Eye (tissue), 1 donor: ENCODE data around the gene AGXT.

Experiments
- DNase-seq: peaks from one replicate; pipeline ENCODE4 v3.0.0-alpha.2; 2015

The AGXT gene

GRCh38 chr2:240886678-240887609 lies 18.3 kb downstream of the AGXT start:
- DNase-seq, result no peak

DNA sequence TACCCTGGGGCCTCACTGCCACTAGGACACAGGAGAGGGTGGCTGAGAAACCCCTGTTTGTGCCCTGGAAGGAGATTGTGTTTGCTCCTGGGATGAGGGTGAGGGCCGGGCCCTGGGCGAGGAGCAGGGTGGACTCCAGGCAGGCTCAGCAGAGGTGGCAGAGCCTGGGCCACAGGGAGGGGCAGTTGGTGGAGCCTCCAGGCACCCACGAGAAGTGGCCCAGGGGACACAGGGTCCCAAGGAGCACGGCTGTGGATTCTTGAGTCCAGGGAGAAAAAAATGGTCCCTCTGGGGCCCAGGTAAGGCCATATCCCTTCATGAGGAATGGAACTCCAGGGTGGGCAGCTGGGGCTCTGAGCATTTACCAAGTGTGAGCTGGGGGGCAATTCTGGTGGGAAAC lies 19.0 kb downstream of the AGXT start:
- no peak for DNase-seq

DNA sequence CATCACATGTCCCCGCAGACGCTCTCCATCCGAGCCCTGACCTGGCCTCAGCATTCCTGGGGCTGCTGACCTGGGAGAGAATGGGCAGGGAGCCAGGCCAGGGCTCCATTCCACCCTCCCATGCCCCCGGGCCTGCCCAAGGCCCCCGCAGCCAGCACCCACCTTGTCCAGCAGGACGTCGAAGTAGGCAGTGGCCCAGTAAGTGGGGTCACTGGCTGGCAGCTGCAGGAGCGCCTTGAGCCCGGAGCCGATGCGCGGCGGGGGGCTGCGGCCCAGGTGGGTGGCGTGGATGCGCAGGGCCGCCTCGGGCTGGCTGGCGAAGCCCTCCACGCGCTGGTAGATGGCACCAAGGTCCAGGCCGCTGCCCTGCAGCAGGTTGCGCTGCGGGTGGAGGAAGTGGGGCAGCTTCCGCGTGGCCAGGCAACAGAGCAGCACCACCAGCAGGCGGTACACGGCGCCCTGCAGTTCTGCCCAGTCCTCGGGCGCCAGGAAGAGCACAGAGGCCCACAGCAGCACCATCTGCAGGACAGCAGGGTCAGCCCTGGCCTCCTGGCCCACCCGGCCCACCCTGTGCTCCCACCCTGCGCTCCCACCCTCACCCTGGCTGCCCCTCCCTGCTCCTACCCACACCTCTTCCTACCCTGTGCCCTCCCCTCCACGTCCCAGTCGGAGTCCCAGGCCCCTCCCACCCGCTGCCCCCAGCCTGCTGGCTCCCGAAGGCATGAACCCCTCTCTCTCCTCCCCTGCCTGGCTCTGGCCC lies 19.7 kb downstream of the AGXT start:
- no peak for DNase-seq

- no peak for DNase-seq
Observed at GRCh38 chr2:240888890-240889573, 20.4 kb downstream of the AGXT start.

DNA sequence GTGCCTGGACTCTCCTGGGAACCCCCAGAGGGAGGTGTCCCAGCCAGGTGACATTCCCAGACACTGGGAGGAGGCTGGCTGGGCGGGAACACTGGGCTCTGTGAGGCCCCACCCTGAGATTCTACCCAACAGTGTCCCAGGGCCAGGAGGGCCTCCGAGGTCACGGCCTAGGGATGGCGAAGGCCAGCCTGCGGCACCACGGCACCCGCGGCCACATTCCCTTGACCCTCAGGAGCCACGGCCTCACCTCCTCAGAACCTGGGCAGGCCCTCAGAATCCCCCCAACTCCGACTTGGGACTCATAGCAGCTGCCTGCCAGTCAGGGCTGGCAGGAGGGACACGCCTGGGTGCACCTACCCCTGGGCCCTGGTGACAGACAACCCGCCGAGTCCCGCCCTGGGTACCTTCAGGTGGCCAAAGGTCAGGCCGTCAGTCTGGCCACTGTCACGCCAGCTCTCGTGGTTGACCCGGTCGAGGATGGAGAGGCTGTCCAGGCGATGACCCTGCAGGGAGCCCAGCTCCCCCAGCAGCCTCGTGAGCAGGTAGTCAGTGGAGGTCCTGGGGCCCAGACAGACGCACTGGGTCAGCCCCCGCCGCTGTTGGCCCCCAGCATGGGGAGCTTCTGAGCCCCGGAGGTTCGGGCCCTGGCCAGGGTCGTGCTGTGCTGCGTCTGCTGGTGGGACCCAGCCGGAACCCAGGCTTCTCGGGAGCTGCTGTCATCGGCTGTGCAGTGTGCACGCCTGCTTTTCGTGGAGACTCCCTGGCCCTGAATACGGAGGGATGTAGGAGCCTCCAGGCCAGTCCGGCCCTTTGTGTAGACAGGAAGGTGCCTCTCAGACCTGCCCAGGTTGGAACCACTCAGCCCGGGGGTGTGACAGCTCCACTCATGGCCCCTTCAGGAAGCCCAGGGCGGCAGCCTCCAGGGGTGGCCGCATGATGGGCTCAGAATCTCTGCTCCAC lies 21.3 kb downstream of the AGXT start:
- DNase-seq, result no peak

- no peak for DNase-seq
Observed at GRCh38 chr2:240890691-240891090, 22.1 kb downstream of the AGXT start.

- DNase-seq, result no peak
Observed at GRCh38 chr2:240891492-240892340, 23.1 kb downstream of the AGXT start.

GRCh38 chr2:240892356-240892755 lies 23.7 kb downstream of the AGXT start:
- no peak for DNase-seq

DNA sequence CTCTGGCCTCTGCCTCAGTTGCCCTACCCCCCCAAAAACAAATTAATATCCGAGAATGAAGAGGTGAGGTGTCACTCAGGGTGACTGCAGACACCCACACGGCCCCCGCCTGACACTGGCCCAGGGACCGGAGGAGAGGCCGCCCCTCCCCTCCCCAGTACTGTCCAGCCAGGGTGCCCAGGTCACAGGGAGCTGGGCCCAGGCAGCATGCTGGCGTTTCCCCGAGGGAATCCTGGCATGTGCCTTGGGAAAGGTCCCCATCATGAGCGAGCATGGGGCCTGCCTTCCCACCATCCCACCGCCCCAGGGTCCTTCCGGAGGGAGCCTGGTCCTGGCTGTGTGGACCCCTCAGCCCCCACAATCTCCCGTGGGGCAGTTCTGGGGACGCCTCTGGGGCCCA lies 24.3 kb downstream of the AGXT start:
- DNase-seq, result no peak

GRCh38 chr2:240893363-240893844 lies 24.8 kb downstream of the AGXT start:
- peak; percentile 46 for DNase-seq

DNA sequence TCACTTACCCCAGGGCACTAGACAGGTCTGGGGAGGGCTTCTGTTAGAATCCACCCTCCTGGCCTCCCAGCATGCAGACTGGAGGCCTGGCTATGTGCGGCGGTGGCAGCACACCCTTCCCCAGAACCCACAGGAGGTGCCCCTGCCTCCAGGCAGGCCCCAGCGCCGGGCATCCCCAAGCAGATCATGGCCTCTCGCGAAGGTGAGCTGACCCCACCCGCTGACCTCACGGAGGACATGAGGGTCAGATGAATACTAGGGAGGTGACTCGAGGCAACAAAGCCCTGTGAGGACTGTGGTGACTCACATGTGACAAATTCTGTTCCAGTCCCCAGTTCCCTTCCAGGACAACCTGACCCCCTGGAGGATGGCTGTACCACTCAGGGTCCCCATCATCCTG lies 25.4 kb downstream of the AGXT start:
- no peak for DNase-seq

DNA sequence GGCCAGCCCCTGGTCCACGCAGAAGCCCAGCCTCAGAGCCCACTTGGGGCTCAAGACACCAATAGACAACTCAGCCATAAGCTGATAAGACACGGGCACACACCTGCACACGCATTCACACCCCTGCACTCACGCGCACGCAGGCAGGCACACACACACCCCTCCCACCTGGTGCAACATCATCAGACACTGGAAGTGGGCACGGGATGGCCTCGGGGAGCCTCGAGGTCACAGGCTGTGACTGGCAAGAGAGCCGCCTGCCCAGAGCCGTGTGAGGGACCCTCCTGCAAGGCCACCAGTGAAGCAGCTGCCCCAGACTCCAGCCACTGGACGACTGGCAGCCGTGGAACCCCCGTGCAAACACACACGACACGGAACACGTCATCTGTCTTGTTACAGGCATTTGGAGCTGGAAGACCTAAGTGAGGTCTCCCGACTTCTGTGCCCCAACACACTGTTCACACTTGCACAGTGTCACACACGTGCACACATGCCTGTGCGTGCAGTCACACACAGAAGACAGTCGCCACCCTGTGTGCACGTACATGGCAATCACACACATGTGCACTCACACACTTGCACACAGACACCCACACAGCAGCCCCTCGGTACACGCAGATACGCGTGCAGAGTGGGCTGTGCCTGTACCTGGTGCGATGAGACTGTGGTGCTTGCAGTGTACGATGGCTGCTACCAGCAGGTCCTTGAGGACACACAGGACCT lies 26.4 kb downstream of the AGXT start:
- DNase-seq, result no peak

DNA sequence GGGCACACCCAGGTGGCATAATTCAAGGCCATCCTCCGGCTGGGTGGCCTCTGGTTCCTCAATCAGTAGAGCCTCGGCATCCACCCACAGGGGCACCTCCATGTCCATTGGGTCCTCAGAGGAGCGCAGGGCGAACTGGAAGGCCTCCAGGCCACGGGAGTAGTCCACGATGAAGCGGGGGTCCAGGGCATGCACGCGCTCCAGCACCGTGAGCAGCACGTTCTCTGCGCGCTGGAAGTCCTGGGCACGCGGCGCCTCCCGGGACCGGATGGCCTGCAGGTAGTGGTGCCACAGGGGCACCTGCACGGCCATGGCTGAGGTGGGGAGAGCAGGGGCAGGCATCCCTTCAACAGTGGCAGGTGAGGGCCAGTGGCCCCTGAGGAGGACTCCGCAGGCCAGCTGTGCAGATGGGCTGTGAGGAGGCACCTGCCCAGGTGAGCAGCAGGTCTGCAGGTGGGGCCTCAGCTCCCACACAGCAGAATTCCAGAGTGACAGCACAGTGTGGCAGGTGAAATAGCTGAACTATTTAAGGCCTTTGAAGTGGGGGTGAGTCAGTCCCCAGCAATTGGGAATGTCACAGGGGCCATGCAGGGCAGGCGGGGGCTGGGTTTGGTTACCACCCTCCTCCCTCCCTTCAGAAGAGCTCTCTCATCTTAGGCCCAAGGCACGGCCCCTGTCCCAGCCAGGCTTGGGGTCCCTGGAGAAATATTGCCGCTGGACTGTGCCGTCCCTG lies 27.2 kb downstream of the AGXT start, which contains the start of gene MAB21L4:
Gene MAB21L4, minus strand, starts transcription at position 501 of the 733 bp plus-strand sequence. Its CDS starts 159 bp downstream, at position 342.
- DNase-seq, result no peak

GRCh38 chr2:240896394-240896793 lies 27.8 kb downstream of the AGXT start:
- no peak for DNase-seq

DNA sequence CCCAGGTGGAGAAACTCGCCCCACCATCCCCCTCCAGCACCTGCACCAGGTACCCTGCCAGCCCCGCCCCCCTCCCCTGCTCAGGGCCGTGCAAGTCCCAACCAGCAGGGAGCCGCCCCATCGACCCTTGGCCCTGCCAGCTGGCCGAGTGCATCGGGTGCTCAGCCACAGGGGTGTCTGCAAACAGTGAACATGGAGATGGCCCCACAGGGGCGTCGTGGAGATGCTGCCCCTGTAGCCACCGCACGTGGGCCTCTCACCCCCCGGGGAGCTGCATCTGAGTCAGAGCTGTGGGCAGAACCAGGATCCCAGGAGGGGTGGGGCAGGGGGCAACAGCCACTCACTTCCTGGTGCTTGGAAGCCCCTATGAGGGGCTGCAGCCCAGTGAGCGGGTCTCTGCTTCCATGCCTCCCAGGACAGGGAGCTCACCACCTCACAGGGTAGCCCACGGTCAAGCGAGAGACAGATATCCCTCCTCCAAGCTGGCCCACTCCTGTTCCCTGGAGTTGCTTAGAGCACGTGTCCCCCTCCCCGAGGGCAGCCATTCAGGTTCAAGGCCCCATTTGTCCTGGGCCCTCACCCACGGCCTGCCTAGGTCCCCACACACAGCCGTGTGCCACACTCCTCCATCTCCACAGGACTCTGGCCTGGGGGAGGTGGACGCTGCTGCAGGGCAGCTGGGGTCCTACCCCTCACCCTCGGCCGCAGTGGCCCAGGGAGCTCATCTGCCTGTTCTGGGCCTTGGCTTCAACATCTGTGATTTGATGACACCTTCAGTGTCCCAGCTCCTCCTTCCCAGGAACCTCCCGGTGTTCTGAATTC lies 28.5 kb downstream of the AGXT start:
- DNase-seq, result no peak

GRCh38 chr2:240898108-240898730 lies 29.6 kb downstream of the AGXT start:
- DNase-seq, result no peak

- DNase-seq, result no peak
Observed at GRCh38 chr2:240898731-240899467, 30.3 kb downstream of the AGXT start.
